ENCODE measurements around the gene HIGD1C. TPM values are rescaled to one million over a fixed set of nuclear protein-coding genes. Genes with fewer than 3 reads are reported as not detected.
A peak's percentile ranks its signal among the peaks of the same experiment; 100 is the strongest.
"Not testable (repeated sequence)": the region's sequence is repeated elsewhere in the genome, so short reads cannot be mapped to it uniquely, and the experiment has no call there.

Gene HIGD1C
- total RNA-seq, 2 donors from 2014 or later = not detected

- no peak for TF ChIP-seq POLR2A (IDR thresholded peaks at IDR 0.05)
- TF ChIP-seq CTCF (IDR thresholded peaks at IDR 0.05) = no peak
- no peak for TF ChIP-seq POLR2AphosphoS5 (IDR thresholded peaks at IDR 0.05)
- no peaks in the 10 kb centered on the region for H3K9me3 ChIP-seq
- peaks cover 5% of the 10 kb centered on the region for H3K4me1 ChIP-seq (replicated peaks)
- no peaks in the 10 kb centered on the region for H3K27me3 ChIP-seq (replicated peaks; ENCODE audit: insufficient read depth)
- H3K36me3 ChIP-seq = no peaks in the 10 kb centered on the region
- 2% methylated on average over 2 of the region's 2 CpGs for WGBS
- peak overlapping the region; percentile 66 to 68 for H3K4me3 ChIP-seq
- intact Hi-C loops (cut with DNase I) = loop anchor here (5.0 to 10.0 kb wide), 2 partner anchors 60 to 103 kb away; no protein-coding TSS in a partner anchor
- DNase-seq (ENCODE audit: low spot score) = no peak
- H3K27ac ChIP-seq = peak overlapping the region; percentile 82 to 83
Measured at GRCh38 chr12:50927356-50927755, 25.0 kb upstream of the HIGD1C start.

GRCh38 chr12:50927766-50928224 lies 24.5 kb upstream of the HIGD1C start:
- Histone ChIP-seq H3K27ac (peak overlapping the region; percentile 82 to 83), H3K27me3 (replicated peaks; ENCODE audit: insufficient read depth) (no peaks in the 10 kb centered on the region), H3K9me3 (no peaks in the 10 kb centered on the region), H3K4me3 (peak overlapping the region; percentile 66 to 68), H3K4me1 (replicated peaks) (peaks cover 5% of the 10 kb centered on the region), H3K36me3 (no peaks in the 10 kb centered on the region)
- TF ChIP-seq POLR2A (IDR thresholded peaks at IDR 0.05) (no peak), CTCF (IDR thresholded peaks at IDR 0.05) (no peak), POLR2AphosphoS5 (IDR thresholded peaks at IDR 0.05) (no peak)
- DNase-seq (ENCODE audit: low spot score) = no peak
- 61% methylated on average over 6 of the region's 6 CpGs for WGBS
- intact Hi-C loops (cut with DNase I) = loop anchor here (5.0 to 10.0 kb wide), 2 partner anchors 60 to 103 kb away; no protein-coding TSS in a partner anchor

GRCh38 chr12:50928392-50928791 lies 24.0 kb upstream of the HIGD1C start:
- H3K4me3 ChIP-seq = peak overlapping the region; percentile 66 to 68
- no peak for TF ChIP-seq POLR2AphosphoS5 (IDR thresholded peaks at IDR 0.05)
- no peak for TF ChIP-seq CTCF (IDR thresholded peaks at IDR 0.05)
- TF ChIP-seq POLR2A (IDR thresholded peaks at IDR 0.05) = peak; percentile 22
- peak; percentile 35 for DNase-seq (ENCODE audit: low spot score)
- intact Hi-C loops (cut with DNase I) = loop anchor here (5.0 to 10.0 kb wide), 2 partner anchors 59 to 104 kb away; no protein-coding TSS in a partner anchor
- H3K4me1 ChIP-seq (replicated peaks) = peaks cover 5% of the 10 kb centered on the region
- H3K9me3 ChIP-seq = no peaks in the 10 kb centered on the region
- H3K36me3 ChIP-seq = no peaks in the 10 kb centered on the region
- WGBS = 26% methylated on average over 3 of the region's 3 CpGs
- H3K27ac ChIP-seq = peak overlapping the region; percentile 82 to 83
- H3K27me3 ChIP-seq (replicated peaks; ENCODE audit: insufficient read depth) = no peaks in the 10 kb centered on the region

- H3K4me3 ChIP-seq = no peak overlapping the region
- intact Hi-C loops (cut with DNase I) = loop anchor here (5.0 to 10.0 kb wide), 2 partner anchors 57 to 105 kb away; no protein-coding TSS in a partner anchor
- no peaks in the 10 kb centered on the region for H3K4me1 ChIP-seq (replicated peaks)
- no peaks in the 10 kb centered on the region for H3K36me3 ChIP-seq
- WGBS = 80% methylated on average over 3 of the region's 3 CpGs
- H3K27me3 ChIP-seq (replicated peaks; ENCODE audit: insufficient read depth) = no peaks in the 10 kb centered on the region
- H3K9me3 ChIP-seq = no peaks in the 10 kb centered on the region
- TF ChIP-seq CTCF (IDR thresholded peaks at IDR 0.05) (no peak), POLR2A (IDR thresholded peaks at IDR 0.05) (no peak), POLR2AphosphoS5 (IDR thresholded peaks at IDR 0.05) (no peak)
- H3K27ac ChIP-seq = no peak overlapping the region
- DNase-seq (ENCODE audit: low spot score) = no peak
Measured at GRCh38 chr12:50929831-50930230, 22.5 kb upstream of the HIGD1C start.

GRCh38 chr12:50930477-50930876 lies 21.9 kb upstream of the HIGD1C start:
- intact Hi-C loops (cut with DNase I); H3K4me3 ChIP-seq; DNase-seq (ENCODE audit: low spot score); H3K9me3 ChIP-seq; H3K4me1 ChIP-seq (replicated peaks); H3K27me3 ChIP-seq (replicated peaks; ENCODE audit: insufficient read depth); H3K27ac ChIP-seq; H3K36me3 ChIP-seq: not testable (repeated sequence)
- 94% methylated on average over 12 of the region's 12 CpGs for WGBS
